Hepatocyte (in vitro differentiated cells): ENCODE measurements around the gene SCAF1.

ENCODE experiments used
- CTCF ChIP-seq: fragments of 200-600 bp; sonication (generic); IDR thresholded peaks from 2 replicates; pipeline ENCODE4 v1.5.1; 2016; ENCODE audit warnings: antibody characterized with exemption, mild to moderate bottlenecking; ENCODE audit not compliant: poor library complexity
- EZH2phosphoT487 ChIP-seq: fragments of 200-600 bp; sonication (generic); IDR thresholded peaks from one replicate; pipeline ENCODE4 v1.6.1; 2018; ENCODE audit warnings: antibody characterized with exemption, mild to moderate bottlenecking, low read depth, moderate library complexity; ENCODE audit not compliant: unreplicated experiment, severe bottlenecking

GRCh38 chr19:49652551-49653465 lies 10.8 kb downstream of the SCAF1 start:
- no peak for TF ChIP-seq CTCF
- no peak for TF ChIP-seq EZH2phosphoT487
